Right renal pelvis (tissue), 4 donors: ENCODE data around the gene MFSD1. TPM values are rescaled to one million over a fixed set of nuclear protein-coding genes. Genes with fewer than 3 reads are reported as not detected.

Experiments
- DNase-seq, 4 donors: peaks; one replicate each; pipeline ENCODE4 v3.0.0-alpha.2; 2013; ENCODE audit warnings: low read depth in 4 of 4, low spot score in 3 of 4, missing footprints in 1 of 4
- polyA plus RNA-seq, 4 donors: library from polyadenylated mRNA; unstranded; fragments of 120-200 nt; gene quantifications; one replicate each; pipeline ENCODE4 v1.2.1, GENCODE V29; 2013; ENCODE audit not compliant: insufficient read length in 4 of 4

Gene MFSD1, protein sequence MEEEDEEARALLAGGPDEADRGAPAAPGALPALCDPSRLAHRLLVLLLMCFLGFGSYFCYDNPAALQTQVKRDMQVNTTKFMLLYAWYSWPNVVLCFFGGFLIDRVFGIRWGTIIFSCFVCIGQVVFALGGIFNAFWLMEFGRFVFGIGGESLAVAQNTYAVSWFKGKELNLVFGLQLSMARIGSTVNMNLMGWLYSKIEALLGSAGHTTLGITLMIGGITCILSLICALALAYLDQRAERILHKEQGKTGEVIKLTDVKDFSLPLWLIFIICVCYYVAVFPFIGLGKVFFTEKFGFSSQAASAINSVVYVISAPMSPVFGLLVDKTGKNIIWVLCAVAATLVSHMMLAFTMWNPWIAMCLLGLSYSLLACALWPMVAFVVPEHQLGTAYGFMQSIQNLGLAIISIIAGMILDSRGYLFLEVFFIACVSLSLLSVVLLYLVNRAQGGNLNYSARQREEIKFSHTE
- polyA plus RNA-seq: 10 to 100 TPM; 51.0 to 59.0 (median 55.3) TPM

DNA sequence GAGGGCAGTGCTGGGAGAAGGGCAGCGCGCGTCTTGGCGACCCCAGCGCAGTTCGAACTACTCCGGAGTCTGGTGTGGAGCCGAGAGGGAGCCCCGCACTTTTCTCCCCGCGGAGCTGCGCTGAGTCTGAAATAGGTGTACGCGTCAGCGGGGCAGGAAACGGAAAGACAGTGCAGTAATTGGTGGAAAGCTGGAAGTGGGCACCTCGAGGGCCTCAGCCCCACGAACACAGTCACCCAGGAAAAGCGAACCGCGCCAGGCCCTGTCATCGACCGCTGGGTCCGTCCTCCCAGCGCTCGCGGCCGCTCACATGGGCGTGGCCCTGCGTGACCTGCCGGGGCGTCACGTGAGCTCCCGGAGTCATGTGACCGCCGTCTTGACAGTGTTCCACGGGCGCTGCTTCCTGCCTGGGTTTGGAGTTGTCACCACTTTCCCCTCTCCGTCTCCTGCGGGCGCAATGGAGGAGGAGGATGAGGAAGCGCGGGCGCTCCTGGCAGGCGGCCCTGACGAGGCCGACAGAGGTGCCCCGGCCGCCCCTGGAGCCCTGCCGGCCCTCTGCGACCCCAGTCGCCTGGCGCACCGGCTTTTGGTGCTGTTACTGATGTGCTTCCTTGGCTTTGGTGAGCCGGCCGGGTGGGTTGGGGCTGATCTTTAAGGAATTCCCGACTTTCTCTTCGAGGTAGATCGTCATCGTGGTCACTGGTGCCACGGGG is at the start of gene MFSD1:
TSS of gene MFSD1 (plus strand) at position 359 of the 713 bp plus-strand sequence. CDS start at position 458, 99 bp downstream.
- DNase-seq: peak; percentile 81 to 83 (median 82)

DNA sequence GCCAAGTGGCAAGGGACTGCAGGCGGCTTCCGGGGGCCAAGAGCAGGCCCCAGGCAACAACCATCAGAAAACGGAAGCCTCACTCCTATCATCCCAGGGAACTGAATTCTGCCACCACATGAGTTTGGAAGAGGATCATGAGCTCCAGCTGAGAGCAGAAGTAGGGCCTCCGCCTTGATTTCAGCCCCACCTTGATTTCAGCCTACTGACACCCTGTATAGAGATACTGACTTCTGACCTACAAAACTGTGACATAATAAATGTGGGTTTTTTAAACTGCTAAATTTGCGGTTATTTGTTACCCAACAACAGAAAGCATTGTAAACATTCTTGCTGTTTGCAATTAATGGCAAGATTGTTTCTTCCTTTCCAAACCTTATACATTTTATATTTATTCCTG is 48.0 kb upstream of the MFSD1 start:
- no peak for DNase-seq

DNA sequence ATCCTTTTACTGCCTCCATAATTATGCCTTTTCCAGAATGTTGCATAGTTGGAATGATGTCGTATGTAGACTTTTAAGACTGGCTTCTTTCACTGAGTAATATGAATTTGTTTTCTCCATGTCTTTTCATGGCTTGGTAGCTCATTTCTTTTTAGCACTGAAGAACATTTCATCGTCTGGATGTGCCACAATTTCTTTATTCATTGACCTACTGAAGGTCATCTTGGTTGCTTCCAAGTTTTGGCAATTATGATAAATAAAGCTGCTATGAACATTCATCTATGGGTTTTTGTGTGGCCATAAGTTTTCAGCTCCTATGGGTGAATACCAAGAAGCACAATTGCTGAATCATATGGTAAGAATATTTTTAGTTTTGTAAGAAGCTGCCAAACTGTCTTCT is 46.4 kb upstream of the MFSD1 start:
- DNase-seq: no peak

GRCh38 chr3:158761350-158761749 is 40.5 kb upstream of the MFSD1 start:
- DNase-seq: no peak

DNA sequence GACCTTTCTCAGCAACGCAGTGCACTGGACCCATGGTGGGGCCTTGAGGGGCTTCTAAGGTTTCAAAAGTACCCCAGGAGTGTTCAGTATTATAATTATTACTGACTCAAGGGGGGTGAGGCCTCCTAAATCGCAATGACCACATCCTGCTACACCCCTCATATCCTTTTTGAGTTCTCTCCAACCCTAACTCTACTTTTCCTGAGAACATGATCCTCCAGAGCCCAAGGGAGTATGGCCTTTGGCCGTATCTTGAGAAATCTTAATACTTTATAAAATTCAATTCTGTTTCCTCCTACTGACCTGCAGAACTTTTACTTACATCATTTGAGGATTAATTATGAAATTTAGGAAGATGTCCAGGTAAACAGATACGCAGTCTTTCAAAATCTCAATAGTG is 39.2 kb upstream of the MFSD1 start:
- DNase-seq: no peak

DNA sequence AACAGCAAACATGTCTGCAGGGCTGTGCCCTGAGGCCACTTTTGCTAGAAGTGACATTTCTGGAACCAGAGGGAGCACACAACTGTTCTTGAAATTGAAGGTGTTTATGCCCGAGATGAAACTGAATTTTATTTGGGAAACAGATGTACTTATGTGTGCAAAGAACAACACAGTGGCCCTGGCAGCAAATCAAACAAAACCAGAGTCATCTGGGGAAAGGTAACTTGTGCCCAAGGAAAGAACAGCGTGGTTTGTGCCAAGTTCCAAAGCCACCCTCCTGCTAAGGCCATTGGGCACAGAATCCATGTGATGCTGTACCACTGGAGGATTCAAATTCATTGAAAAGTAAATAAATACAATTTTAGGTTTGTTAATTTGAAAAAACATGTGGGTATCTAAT is 38.4 kb upstream of the MFSD1 start:
- no peak for DNase-seq

DNA sequence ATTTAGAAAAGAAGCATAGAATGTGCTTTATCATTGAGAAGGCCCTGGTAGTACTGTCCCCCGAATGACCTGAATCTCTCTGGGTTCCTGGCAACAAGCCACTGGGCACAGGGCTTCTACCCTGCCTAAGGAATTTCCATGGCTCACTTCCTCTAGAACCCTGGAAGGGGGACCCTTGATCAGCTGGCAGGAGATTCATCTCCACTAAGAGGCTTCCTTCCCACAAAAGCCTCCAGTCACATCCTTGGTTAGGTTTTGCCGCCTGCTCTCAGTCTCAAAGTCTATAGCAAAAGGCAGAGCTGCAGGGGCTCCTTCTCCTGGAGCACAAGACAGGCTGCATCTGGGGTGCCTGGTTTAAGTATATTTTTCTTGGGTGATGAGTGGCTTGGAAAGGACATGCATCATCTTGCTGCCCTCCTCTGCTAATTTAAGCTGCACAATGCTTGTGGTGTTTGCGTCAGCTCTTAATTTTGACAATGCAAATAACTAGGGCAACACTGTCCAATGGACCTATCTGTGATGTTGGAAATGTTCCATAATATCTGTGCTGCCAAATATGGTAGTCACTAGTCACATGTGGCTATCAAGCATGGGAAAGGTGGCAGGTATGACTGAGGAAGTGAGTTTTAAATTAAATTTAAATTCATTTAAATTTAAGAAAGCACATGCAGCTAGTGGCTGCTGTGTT is 36.2 kb upstream of the MFSD1 start:
- no peak for DNase-seq

GRCh38 chr3:158766364-158766763 is 35.5 kb upstream of the MFSD1 start:
- no peak for DNase-seq

DNA sequence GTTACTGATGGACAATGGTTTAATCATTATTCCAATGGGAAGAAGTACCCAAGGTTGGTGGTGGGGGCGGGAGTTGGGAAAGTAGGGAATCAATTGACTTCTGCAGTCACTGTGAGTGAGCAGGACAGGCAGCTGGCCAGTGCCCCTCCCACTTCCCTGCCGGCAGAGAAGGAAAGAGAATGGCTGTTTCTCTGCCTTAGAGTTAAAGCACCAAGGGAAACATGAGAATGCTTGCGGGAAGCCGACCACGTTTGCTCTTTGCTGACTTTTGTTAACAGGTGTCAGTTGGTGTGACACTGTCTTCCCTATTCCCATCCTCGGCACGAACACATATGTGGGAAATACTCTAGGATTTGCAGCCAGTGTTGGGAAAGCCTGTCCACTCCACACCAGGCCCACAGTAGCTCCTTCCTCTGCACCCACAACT is 33.5 kb upstream of the MFSD1 start:
- no peak for DNase-seq

DNA sequence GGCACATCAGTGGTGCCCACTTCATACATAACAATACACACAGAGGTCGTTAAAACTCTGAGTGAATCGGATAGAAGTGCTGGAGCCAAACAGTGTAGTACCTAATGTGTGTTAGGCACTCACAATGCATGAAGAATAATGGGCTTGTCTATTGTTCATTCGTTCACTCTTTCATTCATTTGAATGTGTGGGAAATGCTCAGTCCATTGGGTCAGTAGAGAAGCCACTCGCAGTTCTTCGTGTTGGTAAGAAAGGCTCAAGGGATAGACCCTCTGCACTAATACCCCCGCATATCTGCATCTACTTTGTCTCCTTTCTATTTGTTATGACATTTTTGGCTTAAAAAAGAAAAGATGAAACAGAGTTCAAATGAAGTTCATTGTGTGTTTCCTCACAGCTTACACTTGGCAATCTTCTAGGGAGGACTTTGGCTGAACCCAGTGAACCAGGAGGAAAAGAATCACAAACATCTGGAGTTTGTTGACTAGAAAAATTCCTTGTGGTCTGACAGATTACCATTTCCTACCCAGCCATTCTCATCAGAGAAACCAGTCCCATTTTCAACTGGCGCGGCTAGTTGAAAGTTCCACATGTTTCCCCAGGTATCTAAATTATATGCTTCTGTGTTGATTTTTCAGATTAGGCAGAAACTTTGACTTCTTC is 32.8 kb upstream of the MFSD1 start:
- peak in 3 of 4 donors; percentile 68 to 78 (median 75) for DNase-seq

GRCh38 chr3:158769549-158769948 is 32.3 kb upstream of the MFSD1 start:
- DNase-seq: no peak

- no peak for DNase-seq
Measured at GRCh38 chr3:158769952-158770740, 31.7 kb upstream of the MFSD1 start.

GRCh38 chr3:158770741-158771350 is 31.0 kb upstream of the MFSD1 start:
- no peak for DNase-seq

DNA sequence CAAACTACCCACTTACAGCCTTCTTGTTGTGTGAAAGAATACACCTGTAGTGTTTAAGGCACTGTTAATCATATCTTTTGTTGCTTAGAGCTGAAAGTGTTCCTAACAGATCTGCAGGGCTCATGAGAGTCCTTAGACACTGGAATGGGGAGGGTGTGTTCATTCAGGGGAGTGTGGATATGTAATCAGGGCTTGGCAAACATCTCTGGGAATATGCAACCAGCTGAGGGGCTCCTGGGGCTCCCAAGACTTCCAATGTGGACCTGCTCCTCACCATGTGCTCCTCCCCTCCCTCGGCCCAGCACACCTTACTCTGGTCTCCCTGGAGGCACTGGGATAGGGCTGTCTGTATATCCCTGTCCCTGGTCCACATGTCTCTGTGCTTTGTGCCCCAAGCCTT is 30.3 kb upstream of the MFSD1 start:
- no peak for DNase-seq

DNA sequence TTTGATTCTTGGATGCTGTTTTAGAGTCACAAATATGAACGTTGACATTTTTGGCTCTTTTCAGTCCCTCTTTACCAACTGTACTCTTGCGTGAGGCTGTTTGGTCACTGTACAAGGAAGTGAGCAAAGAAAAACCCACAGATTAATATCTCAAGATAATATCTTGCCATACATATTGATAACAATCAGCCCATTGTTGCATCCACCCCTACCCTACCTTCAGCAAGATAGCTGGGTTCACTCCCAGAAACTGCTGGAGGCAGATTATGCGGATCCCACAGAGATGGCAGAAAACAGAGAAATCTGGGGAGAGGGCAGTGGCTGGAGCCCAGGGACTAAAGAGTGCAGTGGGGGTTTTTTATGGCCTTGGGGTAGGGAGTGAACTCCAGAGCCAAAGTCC is 29.9 kb upstream of the MFSD1 start:
- no peak for DNase-seq

- no peak for DNase-seq
Measured at GRCh38 chr3:158773166-158773565, 28.7 kb upstream of the MFSD1 start.

DNA sequence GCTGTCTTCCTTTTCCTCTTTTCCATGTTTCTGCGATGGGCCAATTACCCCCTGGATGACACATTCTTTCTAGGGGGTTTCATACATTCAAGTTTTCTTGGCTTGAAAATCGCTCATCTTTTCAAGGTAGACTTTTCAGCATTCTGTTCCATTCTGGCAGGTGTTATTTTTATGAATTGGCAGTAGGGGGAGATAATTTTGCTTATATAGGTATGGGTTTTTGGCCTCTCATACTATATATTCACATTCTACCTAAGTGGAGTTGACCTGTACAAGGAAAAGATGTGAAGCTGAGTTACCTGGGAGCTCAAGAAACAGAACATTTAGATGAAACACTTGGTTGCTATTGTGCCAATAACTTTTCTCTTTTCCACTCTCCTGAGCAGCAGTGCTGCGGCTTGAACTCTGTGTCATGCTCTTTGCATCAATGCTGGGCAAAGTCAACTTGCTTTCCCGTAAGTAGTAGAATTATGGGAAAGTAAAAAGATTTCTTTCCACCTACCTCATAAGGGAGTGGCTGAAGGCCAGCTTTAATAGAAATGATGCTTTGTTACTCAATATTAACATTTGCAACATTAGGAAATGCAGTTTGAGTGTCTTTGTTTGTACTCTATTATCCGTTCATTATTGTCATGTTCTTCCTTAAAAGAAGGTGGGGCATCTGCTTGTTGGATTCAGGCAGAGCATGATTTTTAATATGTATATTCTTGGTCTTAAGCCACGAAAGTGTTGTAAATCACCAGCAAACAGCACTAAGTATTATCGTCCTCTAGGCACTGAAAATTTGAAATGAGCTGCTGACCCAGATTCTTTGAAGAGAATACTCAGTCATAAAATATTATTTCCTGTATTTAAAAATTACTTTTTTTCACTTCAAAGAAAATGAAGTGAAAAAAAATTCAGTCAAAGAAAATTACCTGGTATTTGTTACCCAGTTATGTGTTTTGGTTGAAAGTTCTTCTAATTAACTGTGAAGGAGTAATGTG is 27.7 kb upstream of the MFSD1 start:
- no peak for DNase-seq

GRCh38 chr3:158774965-158775364 is 26.9 kb upstream of the MFSD1 start:
- no peak for DNase-seq
